A549 (cell line): ENCODE data around the gene MAP3K7. TPM values are rescaled to one million over a fixed set of nuclear protein-coding genes. Genes with fewer than 3 reads are reported as not detected.

Source experiments
- ATAC-seq, 2 experiments: fragments of 200-7000 bp in 1 of 2; fragments of >200 bp in 1 of 2; cut with Nextera tagmentation in 1 of 2; cut with Tn5 transposase in 1 of 2; 3 replicates each; pipeline versions ENCODE4 v1.8.0 to v1.9.1; 2018 to 2020; ENCODE audit warnings: mild to moderate bottlenecking in 1 of 2, moderate library complexity in 1 of 2
- CTCF ChIA-PET: fragments of 300-600 bp; sonication (Branson Sonifier 250); formaldehyde crosslinking; extraction: SDS; loops from one replicate; lab custom pipeline; 2021; ENCODE audit warnings: antibody characterized with exemption, inconsistent platforms; lab: Yijun Ruan, JAX
- POLR2A ChIA-PET: fragments of 350-600 bp; formaldehyde crosslinking; extraction: SDS; loops from one replicate; lab custom pipeline; 2021; ENCODE audit warnings: antibody characterized with exemption, inconsistent platforms; lab: Yijun Ruan, JAX
- DNase-seq, 2 experiments: peaks; one replicate each; pipeline versions ENCODE4 v3.0.0 to v3.0.0-alpha.2; 2011 to 2016; ENCODE audit warnings: low read depth in 1 of 2, low spot score in 1 of 2
- FAIRE-seq: peaks from 2 replicates; lab custom pipeline; 2011; peaks lifted over from hg19 to GRCh38; lab: Jason Lieb, UNC
- H3K27ac ChIP-seq, 2 experiments: fragments of >200 bp; sonication (Bioruptor Twin); formaldehyde crosslinking; 3 replicates each; pipeline ENCODE4 v1.5.1; 2016 to 2017
- H3K4me1 ChIP-seq: fragments of >200 bp; sonication (Bioruptor Twin); formaldehyde crosslinking; 3 replicates; pipeline ENCODE4 v1.6.1; 2016
- H3K4me2 ChIP-seq: fragments of >200 bp; sonication (Bioruptor Twin); formaldehyde crosslinking; 3 replicates; pipeline ENCODE4 v1.6.1; 2016
- H3K4me3 ChIP-seq: fragments of >200 bp; sonication (Bioruptor Twin); formaldehyde crosslinking; 3 replicates; pipeline ENCODE4 v1.5.1; 2016
- H3K9me3 ChIP-seq: fragments of >200 bp; sonication (Bioruptor Twin); formaldehyde crosslinking; 3 replicates; pipeline ENCODE4 v1.6.1; 2016
- BHLHE40 ChIP-seq: IDR thresholded peaks from 2 replicates; pipeline ENCODE4 v1.6.1; 2012; ENCODE audit warnings: low read depth, low read length, inconsistent platforms
- CHD2 ChIP-seq: fragments of 150-350 bp; IDR thresholded peaks from 2 replicates; pipeline ENCODE4 v1.6.1; 2014; ENCODE audit warnings: low read length; ENCODE audit not compliant: partially characterized antibody
- E2F6 ChIP-seq: IDR thresholded peaks from 2 replicates; pipeline ENCODE4 v1.6.1; 2012; ENCODE audit warnings: low read depth, borderline replicate concordance
- EP300 ChIP-seq, 2 experiments: fragments of >200 bp; sonication (Bioruptor Twin); formaldehyde crosslinking; IDR thresholded peaks; 2 replicates in 1 of 2; 3 replicates in 1 of 2; pipeline ENCODE4 v1.6.1; 2016 to 2017
- ESRRA ChIP-seq: fragments of 150-350 bp; IDR thresholded peaks from 2 replicates; pipeline ENCODE4 v1.6.1; 2014; ENCODE audit warnings: mild to moderate bottlenecking, low read length, borderline replicate concordance
- GATA3 ChIP-seq: IDR thresholded peaks from 2 replicates; pipeline ENCODE4 v1.6.1; 2012; ENCODE audit warnings: borderline replicate concordance
- HOXA7 ChIP-seq: fragments of 250-450 bp; sonication (Bioruptor Pico); IDR thresholded peaks from 2 replicates; pipeline ENCODE4 v1.5.0; 2020; ENCODE audit warnings: mild to moderate bottlenecking, moderate library complexity
- HOXB13 ChIP-seq: fragments of 250-450 bp; sonication (Bioruptor Pico); IDR thresholded peaks from 2 replicates; pipeline ENCODE4 v1.5.0; 2020; ENCODE audit warnings: low read depth, mild to moderate bottlenecking, moderate library complexity
- KDM1A ChIP-seq: fragments of 200-600 bp; sonication (generic); IDR thresholded peaks from 2 replicates; pipeline ENCODE4 v1.6.1; 2016; ENCODE audit warnings: low read depth, mild to moderate bottlenecking
- MAZ ChIP-seq: fragments of 150-350 bp; IDR thresholded peaks from 2 replicates; pipeline ENCODE4 v1.6.1; 2014; ENCODE audit warnings: antibody characterized with exemption, low read depth, low read length, borderline replicate concordance
- MYC ChIP-seq: IDR thresholded peaks from 2 replicates; pipeline ENCODE4 v1.6.1; 2012; ENCODE audit warnings: mild to moderate bottlenecking, inconsistent platforms, low read length, improper control_type of control experiment, borderline replicate concordance
- NFE2L2 ChIP-seq: fragments of 150-350 bp; conservative IDR thresholded peaks from 2 replicates; pipeline ENCODE4 v1.6.1; 2014; ENCODE audit warnings: low read length
- NPAS2 ChIP-seq: fragments of 250-450 bp; sonication (Bioruptor Pico); IDR thresholded peaks from 2 replicates; pipeline ENCODE4 v1.8.0; 2022; ENCODE audit warnings: mild to moderate bottlenecking, moderate library complexity, borderline replicate concordance
- NR3C1 ChIP-seq: fragments of >200 bp; sonication (Bioruptor Twin); formaldehyde crosslinking; IDR thresholded peaks from 3 replicates; pipeline ENCODE4 v1.6.1; 2017
- RAD21 ChIP-seq, 2 experiments: fragments of >200 bp in 1 of 2; sonication (Bioruptor Twin) in 1 of 2; formaldehyde crosslinking in 1 of 2; IDR thresholded peaks in 1 of 2; conservative IDR thresholded peaks in 1 of 2; 2 replicates in 1 of 2; 3 replicates in 1 of 2; pipeline ENCODE4 v1.6.1; 2012 to 2018; ENCODE audit warnings: inconsistent platforms in 1 of 2
- RNF2 ChIP-seq: fragments of 200-600 bp; sonication (generic); IDR thresholded peaks from 2 replicates; pipeline ENCODE4 v1.6.1; 2016; ENCODE audit warnings: low read depth, mild to moderate bottlenecking, antibody characterized with exemption, moderate library complexity, borderline replicate concordance
- TFCP2L1 ChIP-seq: fragments of 250-450 bp; sonication (Bioruptor Pico); IDR thresholded peaks from 2 replicates; pipeline ENCODE4 v1.5.0; 2021; ENCODE audit warnings: mild to moderate bottlenecking
- TP53 ChIP-seq: fragments of 250-450 bp; sonication (Bioruptor Pico); IDR thresholded peaks from 2 replicates; pipeline ENCODE4 v1.5.0; 2021; ENCODE audit warnings: mild to moderate bottlenecking, moderate library complexity
- USF2 ChIP-seq: fragments of 450-650 bp; IDR thresholded peaks from 2 replicates; pipeline ENCODE4 v1.6.1; 2014; ENCODE audit warnings: antibody characterized with exemption
- ZFP36 ChIP-seq: fragments of 450-650 bp; IDR thresholded peaks from 2 replicates; pipeline ENCODE4 v1.6.1; 2014; ENCODE audit warnings: borderline replicate concordance; ENCODE audit not compliant: partially characterized antibody
- ZNF302 ChIP-seq: fragments of 250-450 bp; sonication (Bioruptor Pico); IDR thresholded peaks from 2 replicates; pipeline ENCODE4 v1.9.0; 2021; ENCODE audit warnings: inconsistent platforms, mild to moderate bottlenecking, moderate library complexity
- WGBS: methylation state at CpG from one replicate; pipeline ENCODE4 v1.1.6; 2017; ENCODE audit errors: missing lambda C conversion rate; 5-methylcytosine and 5-hydroxymethylcytosine counted together
- polyA plus RNA-seq, 4 experiments: library from polyadenylated mRNA; depleted of rRNA in 3 of 4; stranded (reverse); fragments of >200 nt; fragmentation: RNase III in 1 of 4; extraction: RNeasy Plus Mini Kit Qiagen cat#74134 plus additional on column Dnase treatment in 1 of 4; gene quantifications; 2 replicates in 3 of 4; 3 replicates in 1 of 4; pipeline ENCODE4 v1.2.3, GENCODE V29; 2011 to 2017
- TF ChIP-seq, protein P1 (sequence below): fragments of 200-600 bp; sonication (generic); IDR thresholded peaks from 2 replicates; pipeline ENCODE4 v1.6.1; 2016; ENCODE audit warnings: antibody characterized with exemption, mild to moderate bottlenecking, moderate library complexity

MAP3K7 gene
- polyA plus RNA-seq, 2 of the 4 experiments (the other 2 are of a cell fraction): 13.7 to 32.0 TPM

- POLR2A ChIA-PET: no interaction called here
- FAIRE-seq (no peak), DNase-seq (no peak), ATAC-seq (no peak)
- Histone ChIP-seq H3K4me2 (no peak overlapping the region), H3K9me3 (no peaks in the 10 kb centered on the region)
- no peak for TF ChIP-seq GATA3
- no peak for TF ChIP-seq ZNF302
- no peak for TF ChIP-seq BHLHE40
- no peak for TF ChIP-seq TFCP2L1
- TF ChIP-seq EP300 (IDR thresholded peaks at IDR 0.05): no peak
- no peak for TF ChIP-seq TP53
- TF ChIP-seq RAD21 (conservative IDR thresholded peaks at IDR 0.05 in 1 of 2, IDR thresholded peaks at IDR 0.05 in 1 of 2): no peak
- TF ChIP-seq, all 56 proteins: peak for 0
- WGBS: 83% methylated on average over 8 of the region's 9 CpGs
- no peak overlapping the region for H3K27ac ChIP-seq
- H3K4me1 ChIP-seq: no peaks in the 10 kb centered on the region
- no peak overlapping the region for H3K4me3 ChIP-seq
- CTCF ChIA-PET: interaction anchor here (0.6 to 3.0 kb wide), 3 partner anchors 20 to 532 kb away, joined by 3 to 12 read pairs (median 3); no protein-coding TSS in a partner anchor
Observed at GRCh38 chr6:90472716-90473115, 114.2 kb downstream of the MAP3K7 start.

DNA sequence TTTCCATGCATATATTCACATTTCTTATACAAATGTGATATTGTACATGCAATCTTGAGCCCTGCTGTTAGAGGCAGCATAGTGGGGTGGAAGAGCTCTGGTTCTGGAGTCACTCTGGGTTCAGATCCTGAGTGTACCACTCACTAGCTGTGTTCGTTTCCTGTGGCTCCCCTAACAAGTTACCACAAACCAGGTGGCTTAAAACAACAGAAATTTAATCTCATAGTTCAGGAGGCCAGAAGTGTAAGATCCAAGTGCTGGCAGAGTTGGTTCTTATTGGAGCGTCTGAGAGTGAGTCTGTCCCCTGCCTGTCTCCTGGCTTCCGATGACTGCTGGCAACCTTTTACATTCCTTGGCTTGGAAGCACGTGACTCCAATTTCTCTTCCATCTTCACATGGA is 115.6 kb downstream of the MAP3K7 start:
- 38% methylated on average over 4 of the region's 4 CpGs for WGBS
- Histone ChIP-seq H3K27ac (no peak overlapping the region), H3K4me3 (no peak overlapping the region), H3K9me3 (no peaks in the 10 kb centered on the region), H3K4me1 (no peaks in the 10 kb centered on the region), H3K4me2 (no peak overlapping the region)
- ChIA-PET POLR2A (no interaction called here), CTCF (interaction anchor here (1.2 kb wide), 1 partner anchor 531 kb away, joined by 3 read pairs; no protein-coding TSS in a partner anchor)
- TF ChIP-seq, protein P1, sequence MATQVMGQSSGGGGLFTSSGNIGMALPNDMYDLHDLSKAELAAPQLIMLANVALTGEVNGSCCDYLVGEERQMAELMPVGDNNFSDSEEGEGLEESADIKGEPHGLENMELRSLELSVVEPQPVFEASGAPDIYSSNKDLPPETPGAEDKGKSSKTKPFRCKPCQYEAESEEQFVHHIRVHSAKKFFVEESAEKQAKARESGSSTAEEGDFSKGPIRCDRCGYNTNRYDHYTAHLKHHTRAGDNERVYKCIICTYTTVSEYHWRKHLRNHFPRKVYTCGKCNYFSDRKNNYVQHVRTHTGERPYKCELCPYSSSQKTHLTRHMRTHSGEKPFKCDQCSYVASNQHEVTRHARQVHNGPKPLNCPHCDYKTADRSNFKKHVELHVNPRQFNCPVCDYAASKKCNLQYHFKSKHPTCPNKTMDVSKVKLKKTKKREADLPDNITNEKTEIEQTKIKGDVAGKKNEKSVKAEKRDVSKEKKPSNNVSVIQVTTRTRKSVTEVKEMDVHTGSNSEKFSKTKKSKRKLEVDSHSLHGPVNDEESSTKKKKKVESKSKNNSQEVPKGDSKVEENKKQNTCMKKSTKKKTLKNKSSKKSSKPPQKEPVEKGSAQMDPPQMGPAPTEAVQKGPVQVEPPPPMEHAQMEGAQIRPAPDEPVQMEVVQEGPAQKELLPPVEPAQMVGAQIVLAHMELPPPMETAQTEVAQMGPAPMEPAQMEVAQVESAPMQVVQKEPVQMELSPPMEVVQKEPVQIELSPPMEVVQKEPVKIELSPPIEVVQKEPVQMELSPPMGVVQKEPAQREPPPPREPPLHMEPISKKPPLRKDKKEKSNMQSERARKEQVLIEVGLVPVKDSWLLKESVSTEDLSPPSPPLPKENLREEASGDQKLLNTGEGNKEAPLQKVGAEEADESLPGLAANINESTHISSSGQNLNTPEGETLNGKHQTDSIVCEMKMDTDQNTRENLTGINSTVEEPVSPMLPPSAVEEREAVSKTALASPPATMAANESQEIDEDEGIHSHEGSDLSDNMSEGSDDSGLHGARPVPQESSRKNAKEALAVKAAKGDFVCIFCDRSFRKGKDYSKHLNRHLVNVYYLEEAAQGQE: no peak
- TF ChIP-seq NPAS2 (no peak), USF2 (no peak), HOXB13 (no peak), ZFP36 (no peak), KDM1A (no peak), ESRRA (no peak), NR3C1 (no peak), E2F6 (no peak), CHD2 (no peak), HOXA7 (no peak), TFCP2L1 (no peak), NFE2L2 (no peak), RAD21 (conservative IDR thresholded peaks at IDR 0.05 in 1 of 2, IDR thresholded peaks at IDR 0.05 in 1 of 2) (no peak), MAZ (no peak), RNF2 (no peak), MYC (no peak)
- FAIRE-seq: no peak
- no peak for ATAC-seq
- DNase-seq: no peak
